Measurements from ENCODE around the gene IFT81. TPM values are rescaled to one million over a fixed set of nuclear protein-coding genes. Genes with fewer than 3 reads are reported as not detected.
"Not testable (repeated sequence)": the region's sequence is repeated elsewhere in the genome, so short reads cannot be mapped to it uniquely, and the experiment has no call there.

The IFT81 gene
- total and polyA plus RNA-seq, 2 experiments from 2014 or later: 17.5 to 22.3 TPM

DNA sequence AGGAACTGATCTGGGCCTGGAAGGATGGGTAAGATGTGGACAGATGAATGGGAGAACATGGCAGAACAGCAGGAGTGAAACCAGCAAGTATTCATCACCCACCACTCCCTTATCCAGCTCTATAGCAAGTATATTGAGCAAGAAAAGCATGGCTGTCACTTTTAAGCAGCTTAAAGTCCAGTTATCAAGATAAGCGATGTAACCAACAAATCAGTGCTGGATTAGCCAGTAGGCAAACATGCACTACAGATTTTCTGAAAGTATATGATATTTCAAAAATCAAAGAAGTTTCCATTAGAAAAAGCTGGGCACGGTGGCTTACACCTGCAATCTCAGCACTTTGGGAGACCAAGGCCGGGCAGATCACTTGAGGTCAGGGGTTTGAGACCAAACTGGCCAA lies 103.0 kb downstream of the IFT81 start:
- ATAC-seq: no peak
- no peak overlapping the region for H3K27ac Mint-ChIP-seq
- Histone ChIP-seq H2AFZ (no peak overlapping the region), H3K79me2 (replicated peaks; ENCODE audit: insufficient read depth) (no peaks in the 10 kb centered on the region), H3K27ac (ENCODE audit: low read depth) (no peak overlapping the region), H3K9me2 (ENCODE audit: insufficient read depth) (no peaks in the 10 kb centered on the region), H3K4me3 (no peak overlapping the region), H3K36me3 (ENCODE audit: insufficient read depth) (no peaks in the 10 kb centered on the region), H3K27me3 (ENCODE audit: insufficient read depth) (no peaks in the 10 kb centered on the region), H3F3A (replicated peaks; ENCODE audit: low read depth) (no peaks in the 10 kb centered on the region), H4K20me1 (replicated peaks; ENCODE audit: insufficient read depth) (no peaks in the 10 kb centered on the region), H3K4me1 (ENCODE audit: insufficient read depth) (no peaks in the 10 kb centered on the region), H3K4me2 (no peak overlapping the region)
- H3K4me3 Mint-ChIP-seq: no peak overlapping the region
- no peaks in the 10 kb centered on the region for H3K36me3 Mint-ChIP-seq (ENCODE audit: low read depth)
- TF ChIP-seq ZNF462 (CRISPR knock-in tag; IDR thresholded peaks at IDR 0.05) (no peak), JUNB (IDR thresholded peaks at IDR 0.05; ENCODE audit: unreplicated experiment) (no peak), NANOG (IDR thresholded peaks at IDR 0.05; ENCODE audit: borderline replicate concordance) (no peak)
- peaks cover 2% of the 10 kb centered on the region for H3K27me3 Mint-ChIP-seq (ENCODE audit: insufficient read depth, low read depth, poor library complexity)
- no peak for DNase-seq (ENCODE audit: low spot score)
- H3K9me3 Mint-ChIP-seq: no peaks in the 10 kb centered on the region
- H3K4me1 Mint-ChIP-seq: peaks cover 5% of the 10 kb centered on the region; the same call in 2 of the 3 replicates

DNA sequence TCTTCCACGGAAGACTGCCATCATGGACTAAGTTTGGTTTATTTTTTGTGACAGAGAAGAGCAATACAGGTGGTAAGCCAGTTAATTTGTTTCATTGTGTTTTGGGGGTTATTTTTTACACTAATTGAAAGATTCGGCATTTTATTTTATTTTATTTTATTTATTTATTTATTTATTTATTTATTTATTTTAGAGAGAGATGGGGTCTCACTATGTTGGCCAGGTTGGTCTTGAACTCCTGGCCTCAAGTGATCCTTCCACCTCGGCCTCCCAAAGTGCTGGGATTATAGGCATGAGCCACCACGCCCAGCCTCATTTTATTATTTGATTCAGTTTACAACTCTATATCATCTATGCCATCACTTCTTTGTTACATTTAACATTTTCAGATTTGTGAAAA lies 104.2 kb downstream of the IFT81 start:
- H3K27ac Mint-ChIP-seq, ATAC-seq: not testable (repeated sequence)

More for the DNA sequence above, 104.2 kb downstream of the IFT81 start:
- H3K4me1 ChIP-seq (ENCODE audit: insufficient read depth); H3K9me2 ChIP-seq (ENCODE audit: insufficient read depth); H3K79me2 ChIP-seq (replicated peaks; ENCODE audit: insufficient read depth); H4K20me1 ChIP-seq (replicated peaks; ENCODE audit: insufficient read depth); H3K27me3 ChIP-seq (ENCODE audit: insufficient read depth); H3K27ac ChIP-seq (ENCODE audit: low read depth); H3K9me3 Mint-ChIP-seq; H3K27me3 Mint-ChIP-seq (ENCODE audit: insufficient read depth, low read depth, poor library complexity); H3F3A ChIP-seq (replicated peaks; ENCODE audit: low read depth); H3K36me3 Mint-ChIP-seq (ENCODE audit: low read depth); H3K4me2 ChIP-seq; H3K4me3 Mint-ChIP-seq; DNase-seq (ENCODE audit: low spot score); H3K36me3 ChIP-seq (ENCODE audit: insufficient read depth); H2AFZ ChIP-seq; H3K4me1 Mint-ChIP-seq; H3K4me3 ChIP-seq: not testable (repeated sequence)

Data from GM23338 (cell line).